CD4-positive, alpha-beta T cell treated with Interleukin-17A for 1 hour (primary cell): Measurements from ENCODE around the gene FRMPD3.
"Not testable (repeated sequence)": the region's sequence is repeated elsewhere in the genome, so short reads cannot be mapped to it uniquely, and the experiment has no call there.

ENCODE experiments used
- DNase-seq: peaks from one replicate; pipeline ENCODE4 v3.0.0-alpha.2; 2020

FRMPD3 gene

DNA sequence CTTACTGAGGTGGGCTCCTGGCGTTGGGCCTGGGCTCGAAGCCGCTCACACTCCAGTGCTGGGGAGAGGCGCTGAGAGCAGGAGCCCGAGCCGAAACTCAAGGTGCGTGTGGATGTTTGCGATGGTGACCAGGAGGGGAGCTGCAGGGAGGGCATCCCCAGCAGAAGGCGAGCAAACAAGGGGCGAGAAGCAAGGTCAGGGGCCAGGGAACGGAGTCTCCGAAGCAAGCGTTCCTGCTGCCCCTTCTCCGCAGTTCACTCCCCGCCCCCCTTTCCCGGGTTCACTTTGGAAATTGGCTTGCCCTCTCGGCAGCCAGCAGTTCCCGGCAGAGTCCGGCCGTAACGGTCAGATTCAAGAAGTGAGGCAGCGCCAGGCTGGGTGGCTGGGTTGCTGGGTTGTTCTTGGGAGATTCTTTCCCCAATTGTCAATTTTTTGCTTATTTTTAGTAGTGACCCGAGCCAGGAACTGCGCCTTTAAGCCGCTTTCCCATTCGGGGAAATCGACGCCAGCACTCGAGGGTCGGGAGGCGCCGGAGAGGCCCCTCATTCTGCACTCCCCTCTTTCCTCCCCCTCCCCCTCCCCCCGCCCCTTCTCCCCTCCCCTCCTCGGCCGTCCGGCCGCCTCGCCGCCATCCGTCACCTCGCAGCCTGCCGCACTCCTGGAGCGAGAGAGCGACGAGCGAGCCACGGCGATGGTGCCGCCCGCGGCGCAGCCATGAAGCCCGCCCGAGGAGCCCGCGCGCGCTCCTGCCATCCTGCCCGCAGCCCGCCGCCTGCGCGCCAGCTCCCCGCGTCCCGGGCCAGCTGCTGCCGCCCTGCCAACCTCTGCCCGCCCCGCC lies at the start of gene FRMPD3:
FRMPD3 (plus strand) TSS at position 655 of the 838 bp plus-strand sequence. CDS start 76,937 bp downstream, outside the sequence.
- peak; percentile 3 for DNase-seq

DNA sequence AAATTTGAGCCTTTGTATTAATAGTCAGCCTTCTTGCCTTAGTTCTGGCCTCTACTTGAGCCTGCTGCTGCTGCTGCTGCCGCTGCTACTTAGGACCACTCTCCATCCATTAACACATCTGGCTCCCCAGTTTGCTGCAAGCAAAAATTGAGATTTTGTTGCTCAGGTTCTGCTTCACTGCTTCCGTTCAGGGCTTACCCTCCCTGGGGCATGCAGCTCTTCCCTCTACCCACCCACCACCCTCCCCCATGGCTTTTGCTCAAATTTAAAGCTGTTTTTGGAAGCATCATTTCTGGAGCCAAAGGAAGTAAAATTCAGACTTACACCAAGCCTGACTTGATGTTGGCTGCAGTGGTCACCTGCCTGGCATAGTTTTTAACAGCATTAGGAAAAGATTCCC lies 28.9 kb upstream of the FRMPD3 start:
- no peak for DNase-seq

DNA sequence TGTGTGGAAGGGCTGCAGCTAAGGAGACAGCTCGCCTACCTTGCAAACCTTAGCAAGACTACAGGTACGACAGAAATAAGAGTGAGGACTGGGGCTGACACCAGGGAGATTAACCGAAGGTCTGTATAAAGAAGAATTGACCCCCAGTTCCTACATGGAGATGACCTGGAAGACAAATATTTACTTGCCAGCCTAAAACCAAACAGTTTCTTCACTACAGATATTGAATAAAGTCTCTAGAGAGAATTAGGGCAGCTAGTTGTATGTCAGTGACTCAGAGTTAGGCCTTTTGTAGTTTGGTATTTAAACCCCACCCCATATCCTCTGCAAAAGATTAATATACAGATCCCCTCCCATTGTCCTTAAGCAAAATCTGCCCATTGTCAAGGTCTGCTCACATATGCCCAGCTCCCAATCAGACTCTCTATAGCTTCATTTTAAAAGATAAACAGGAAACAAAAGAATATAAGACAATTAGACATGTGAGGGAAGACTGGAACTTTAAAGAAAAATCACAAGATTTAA lies 28.1 kb upstream of the FRMPD3 start:
- DNase-seq: no peak

DNA sequence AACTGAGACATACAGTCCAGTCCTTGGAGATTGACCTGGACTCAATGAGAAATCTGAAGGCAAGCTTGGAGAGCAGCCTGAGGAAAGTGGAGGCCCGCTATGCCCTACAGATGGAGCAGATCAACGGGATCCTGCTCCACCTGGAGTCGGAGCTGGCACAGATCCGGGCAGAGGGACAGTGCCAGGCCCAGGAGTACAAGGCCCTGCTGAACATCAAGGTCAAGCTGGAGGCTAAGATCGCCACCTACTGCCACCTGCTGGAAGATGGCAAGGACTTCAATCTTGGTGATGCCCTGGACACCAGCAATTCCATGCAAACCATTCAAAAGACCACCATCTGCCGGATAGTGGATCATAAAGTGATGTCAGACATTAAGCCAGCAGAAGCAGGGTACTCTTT lies 20.4 kb upstream of the FRMPD3 start:
- DNase-seq: peak; percentile 35

DNA sequence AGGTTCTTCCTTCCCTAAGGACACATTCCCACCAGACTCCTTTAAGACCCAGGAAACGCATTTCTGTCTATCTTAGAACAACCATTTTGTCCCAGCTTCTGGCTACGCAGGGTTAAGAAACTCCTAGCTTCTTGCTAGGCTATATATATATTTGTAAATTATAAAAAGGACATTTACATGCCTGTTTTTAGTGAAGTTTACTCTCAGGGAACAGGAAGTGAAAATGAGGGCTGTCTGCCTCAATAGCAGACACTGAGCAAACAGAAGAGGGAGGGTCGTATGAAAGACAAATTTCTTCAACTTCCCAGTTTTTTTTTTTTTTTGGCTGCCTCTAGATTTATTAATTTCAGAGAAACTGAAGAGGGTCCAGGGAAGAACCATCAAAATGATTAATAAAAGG lies 9.3 kb upstream of the FRMPD3 start:
- no peak for DNase-seq

DNA sequence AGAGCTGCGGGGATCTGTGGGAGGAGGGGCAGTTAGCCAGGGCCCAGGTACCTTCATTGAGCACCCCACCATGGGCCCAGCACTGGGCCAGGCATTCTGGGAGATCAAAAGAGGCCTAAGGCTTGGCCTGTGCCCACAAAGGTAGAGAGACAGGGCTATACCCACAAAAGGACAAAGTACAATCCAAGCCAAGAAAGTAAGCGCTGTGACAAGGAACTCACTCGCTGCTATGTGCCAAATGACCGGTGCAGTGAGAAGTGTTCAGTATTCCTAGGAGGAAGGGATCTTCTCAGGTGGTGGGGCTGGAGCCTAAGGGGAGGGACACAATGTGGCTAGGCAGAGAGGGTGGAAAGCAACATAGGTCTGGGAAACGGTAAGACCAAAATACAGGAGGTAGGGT lies 8.8 kb upstream of the FRMPD3 start:
- DNase-seq: no peak

DNA sequence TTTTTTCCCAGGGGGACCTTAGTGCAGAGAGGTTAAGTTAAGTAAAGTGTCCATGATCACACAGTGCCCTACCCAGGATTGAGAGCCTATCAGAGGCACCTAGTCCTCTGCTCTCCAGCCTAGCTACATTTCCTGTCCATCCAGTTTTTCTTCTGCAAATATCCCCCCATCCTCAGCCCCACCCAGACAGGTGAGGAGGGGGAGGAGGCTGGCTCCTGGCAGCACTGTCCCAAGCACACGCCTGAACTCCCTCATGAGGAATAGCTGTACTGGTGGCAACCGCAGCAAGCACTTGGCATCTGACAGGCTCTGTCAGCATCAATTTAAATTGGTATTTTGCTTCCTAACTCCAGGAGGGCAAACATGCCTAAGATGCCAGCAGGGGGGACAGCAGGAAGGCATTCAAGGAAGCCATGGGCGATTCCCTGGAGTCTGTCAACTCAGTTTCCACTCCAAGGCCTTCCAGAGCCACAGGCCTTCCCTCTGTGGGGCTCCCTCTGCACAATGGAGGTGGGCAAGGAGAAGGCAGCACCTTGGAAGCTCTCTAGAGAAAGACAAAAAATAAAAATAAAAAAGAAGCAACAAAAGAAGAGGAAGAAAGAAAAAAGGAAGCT lies 6.4 kb upstream of the FRMPD3 start:
- DNase-seq: no peak

DNA sequence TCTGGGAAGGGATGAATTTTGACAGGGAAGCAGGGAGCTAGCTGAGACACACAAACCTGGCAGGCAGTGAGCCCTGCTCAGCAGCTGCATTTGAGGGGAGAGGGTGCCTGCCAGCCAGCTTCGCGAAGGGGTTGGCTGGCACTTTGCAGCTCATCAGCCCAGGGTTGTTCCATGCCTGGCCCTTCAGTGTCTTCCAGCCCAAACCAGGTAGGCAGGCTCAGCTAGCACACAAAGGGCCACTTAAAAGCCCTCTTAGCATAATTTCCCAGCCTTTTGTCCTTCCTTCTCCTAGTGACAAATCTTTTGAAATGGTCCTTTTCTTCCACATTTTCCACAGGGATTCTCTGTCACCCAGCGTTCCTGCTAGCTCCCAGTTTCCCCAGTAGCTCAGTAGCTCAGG lies 4.3 kb upstream of the FRMPD3 start:
- DNase-seq: no peak

DNA sequence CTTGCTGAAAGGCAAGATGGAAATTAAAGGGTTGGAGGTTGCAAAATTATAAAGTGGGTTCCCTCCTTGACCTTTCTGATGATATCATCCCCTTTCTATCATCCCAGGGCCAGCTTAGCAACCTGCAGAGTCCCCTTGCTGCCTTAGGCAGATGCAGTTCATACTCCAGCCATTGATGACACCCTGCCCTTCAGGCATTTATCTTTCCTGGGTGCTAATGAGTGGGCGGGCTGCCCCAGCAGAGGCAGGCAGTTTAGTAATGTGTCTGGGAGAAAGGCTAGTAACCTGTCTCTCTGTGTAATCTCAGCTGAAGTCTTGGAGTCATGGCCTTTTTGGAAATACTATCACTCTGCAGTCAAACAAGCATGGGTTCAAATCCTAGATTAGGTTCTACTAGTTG lies 3.8 kb upstream of the FRMPD3 start:
- DNase-seq: no peak

DNA sequence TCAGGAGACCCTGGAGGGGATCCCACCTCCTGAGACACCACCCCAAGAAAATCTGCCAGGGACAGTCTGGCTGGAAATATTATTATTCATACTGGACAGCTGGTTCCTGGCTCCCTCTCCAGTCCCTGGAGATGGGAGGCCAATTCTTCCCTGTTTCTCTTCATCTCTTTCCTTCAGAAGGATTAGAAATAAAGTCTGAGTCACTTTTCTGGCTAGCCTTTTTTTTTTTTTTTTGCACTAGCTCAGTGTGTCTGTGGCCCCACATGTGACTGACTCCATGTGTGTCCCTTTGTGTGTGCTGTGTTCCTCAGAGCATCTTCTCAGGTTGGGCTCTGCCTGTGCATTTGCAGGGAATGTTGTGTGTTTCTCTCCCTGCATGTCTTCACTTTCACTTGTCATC lies 1.8 kb upstream of the FRMPD3 start:
- no peak for DNase-seq

DNA sequence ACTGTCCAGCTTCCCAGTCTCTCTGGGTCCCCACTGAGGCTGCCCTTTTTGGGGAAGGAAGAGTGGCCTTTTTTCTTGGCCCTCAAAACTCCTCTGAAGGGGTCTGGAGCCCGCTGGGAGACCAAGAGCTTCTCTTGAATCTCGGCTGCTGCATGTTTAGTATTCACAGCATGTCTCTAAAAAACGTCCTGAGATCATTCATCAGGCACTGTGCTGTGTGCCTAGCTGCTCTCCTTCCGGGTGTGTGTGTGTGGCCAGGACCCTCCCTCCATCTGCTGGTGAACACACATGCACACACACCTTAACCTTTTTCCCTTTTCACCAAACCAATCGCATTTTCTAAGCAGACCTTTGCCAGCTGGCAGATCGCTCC lies 841 bp upstream of the FRMPD3 start:
- DNase-seq: no peak

DNA sequence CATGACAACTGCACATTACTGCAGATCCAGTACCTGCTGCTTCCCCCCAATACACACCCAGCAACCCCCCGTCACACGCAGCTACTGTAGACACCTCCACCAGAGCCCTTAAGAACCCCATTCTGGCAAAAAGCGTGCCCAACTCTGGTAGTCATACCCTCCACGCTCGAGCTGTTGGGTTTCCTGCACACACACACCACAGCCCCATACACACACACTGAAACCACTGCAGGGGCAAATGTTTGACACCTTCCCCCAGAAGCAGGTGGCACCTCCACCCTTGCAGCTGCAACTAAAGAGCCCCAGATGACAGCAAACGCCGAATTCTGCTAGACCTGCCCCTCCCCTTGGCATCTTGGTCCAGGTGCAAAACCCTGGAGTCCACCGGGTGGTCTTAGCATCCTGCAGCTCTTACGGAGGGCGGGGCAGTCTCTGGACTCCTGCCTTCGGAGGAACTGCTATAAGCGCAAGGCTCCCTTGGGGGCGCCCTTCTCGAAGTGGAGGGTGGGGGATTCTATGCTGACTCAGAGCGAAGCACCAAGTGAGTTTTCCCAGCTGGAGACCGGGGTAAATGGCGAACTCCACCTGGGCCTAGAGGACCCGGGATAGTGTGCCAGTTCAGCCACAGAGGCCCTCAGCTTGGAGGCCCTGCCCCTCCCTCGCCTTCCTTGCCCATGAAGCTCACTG lies 1.5 kb downstream of the FRMPD3 start:
- peak; percentile 58 for DNase-seq

DNA sequence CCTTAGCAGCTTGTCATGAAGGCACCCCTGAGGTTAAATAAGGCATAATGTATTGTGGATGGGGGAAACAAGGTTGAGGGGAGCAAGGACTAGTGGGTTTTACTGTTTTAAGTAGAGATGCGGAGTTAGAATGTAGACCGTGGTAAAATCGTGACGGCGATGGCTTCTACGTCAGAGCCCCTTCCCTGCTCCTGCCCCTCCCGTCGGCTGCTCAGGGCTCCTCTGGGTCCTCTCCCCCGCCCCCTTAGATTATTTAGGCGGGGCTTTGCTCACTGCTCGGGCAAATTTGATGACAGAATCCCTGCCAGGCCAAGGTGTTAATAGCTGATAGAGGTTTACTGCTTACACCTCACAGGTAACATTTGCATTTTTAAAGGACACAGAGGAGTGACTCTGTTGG lies 2.3 kb downstream of the FRMPD3 start:
- peak; percentile 21 for DNase-seq

DNA sequence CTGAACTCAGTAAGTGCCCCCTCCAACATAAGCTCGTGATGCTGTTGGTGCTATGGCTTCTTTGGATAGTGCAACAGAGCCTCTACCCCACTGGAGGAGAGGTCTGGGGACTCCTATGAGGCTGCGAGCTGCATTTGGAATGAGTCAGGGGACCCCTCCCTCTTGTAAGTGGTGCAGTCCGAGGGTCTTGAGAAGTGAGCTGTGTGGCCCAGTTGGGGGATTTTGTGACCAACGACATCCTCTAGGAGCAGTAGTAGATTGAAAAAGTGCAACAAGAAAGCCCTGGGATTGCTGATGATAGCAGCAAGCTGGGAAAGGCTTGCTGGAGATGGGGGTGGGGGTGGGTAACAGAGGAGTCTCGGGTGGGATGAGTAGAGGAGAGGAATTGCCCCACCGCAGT lies 3.1 kb downstream of the FRMPD3 start:
- no peak for DNase-seq

DNA sequence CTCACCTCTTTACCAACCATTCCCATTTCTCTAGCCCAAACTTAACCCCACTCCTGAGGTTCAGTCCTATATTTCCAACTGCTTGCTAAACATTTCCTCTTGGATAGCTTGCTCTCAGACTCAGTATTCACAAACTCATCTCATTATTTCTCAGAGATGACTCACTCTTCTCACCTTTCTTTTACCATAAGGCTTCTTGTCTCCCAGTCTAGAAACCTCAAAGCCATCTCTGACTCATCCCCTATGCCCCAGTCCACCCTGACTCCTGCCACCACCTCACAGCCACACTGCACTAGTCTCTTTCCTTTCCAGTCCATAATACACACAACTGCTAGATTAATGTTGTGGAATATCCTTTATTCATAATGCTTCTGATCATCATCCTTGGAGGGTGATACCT lies 4.8 kb downstream of the FRMPD3 start:
- peak; percentile 46 for DNase-seq

DNA sequence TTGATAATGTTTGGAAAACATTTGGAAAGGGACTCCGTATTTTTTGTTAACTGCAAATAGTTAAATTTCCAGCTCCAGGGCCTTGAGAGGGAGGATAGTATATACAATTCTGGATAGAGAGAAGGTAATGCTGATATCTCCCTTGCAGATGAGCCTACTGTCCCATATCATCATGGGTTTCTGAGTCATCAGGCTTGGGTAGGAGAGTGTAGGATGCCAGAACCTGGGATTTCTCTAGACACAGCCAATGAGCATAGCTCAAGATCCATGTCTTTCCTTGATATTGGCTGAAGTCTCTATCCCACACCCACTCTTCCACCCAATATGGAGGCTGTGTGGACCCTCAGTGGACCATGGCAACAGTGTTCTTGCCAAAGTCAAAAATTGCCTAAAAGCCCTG lies 7.8 kb downstream of the FRMPD3 start:
- DNase-seq: no peak

DNA sequence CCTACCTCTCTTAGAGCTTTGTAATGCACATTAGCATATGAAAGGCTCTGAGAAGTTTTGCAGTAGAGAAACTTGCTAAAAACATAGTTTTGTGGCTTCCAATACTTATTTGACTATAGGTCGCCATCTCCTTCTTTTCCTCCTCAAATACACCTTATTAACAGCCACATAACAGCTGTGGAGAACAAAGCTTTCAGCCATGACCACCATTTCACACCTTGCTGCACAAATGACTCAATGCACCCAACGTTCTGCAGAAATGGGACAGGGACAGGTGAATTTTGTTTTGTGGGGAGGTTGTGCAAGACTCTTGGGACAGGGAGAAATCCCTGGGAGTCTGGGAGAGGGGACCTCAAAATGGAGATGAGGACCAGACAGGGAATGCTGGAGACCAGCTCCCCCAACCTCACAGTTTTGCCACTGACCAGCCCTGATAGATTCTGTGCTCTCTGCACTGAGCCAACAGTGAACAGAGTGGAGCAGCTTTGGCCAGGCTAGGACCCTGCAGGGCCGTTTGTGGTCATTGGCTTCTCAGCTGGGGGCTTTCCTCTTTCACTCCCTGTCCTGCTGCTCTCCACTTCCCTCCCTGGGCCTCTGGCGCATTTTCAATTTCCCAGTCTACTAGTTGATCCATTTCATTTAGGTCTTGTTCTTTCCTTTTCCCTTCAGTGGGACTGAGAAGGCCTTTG lies 16.6 kb downstream of the FRMPD3 start:
- no peak for DNase-seq

DNA sequence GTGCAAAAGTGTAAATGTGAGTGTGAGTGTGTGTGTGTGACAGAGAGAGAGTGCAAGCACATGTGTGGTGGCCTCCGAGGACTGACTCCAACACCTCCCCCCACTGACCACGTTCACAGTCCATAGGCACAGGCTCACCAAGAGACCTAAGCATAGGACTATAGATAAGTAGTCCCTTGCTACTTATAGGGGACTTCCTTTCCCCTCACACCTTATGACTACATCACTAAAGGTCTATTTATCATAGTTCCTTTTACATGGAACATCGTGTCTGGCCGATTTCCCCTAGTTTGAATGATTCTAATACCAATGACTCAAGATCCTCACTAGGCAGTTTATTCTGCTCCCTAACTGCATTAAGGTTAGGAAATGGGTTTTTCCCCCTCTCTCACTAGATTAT lies 17.8 kb downstream of the FRMPD3 start:
- no peak for DNase-seq

DNA sequence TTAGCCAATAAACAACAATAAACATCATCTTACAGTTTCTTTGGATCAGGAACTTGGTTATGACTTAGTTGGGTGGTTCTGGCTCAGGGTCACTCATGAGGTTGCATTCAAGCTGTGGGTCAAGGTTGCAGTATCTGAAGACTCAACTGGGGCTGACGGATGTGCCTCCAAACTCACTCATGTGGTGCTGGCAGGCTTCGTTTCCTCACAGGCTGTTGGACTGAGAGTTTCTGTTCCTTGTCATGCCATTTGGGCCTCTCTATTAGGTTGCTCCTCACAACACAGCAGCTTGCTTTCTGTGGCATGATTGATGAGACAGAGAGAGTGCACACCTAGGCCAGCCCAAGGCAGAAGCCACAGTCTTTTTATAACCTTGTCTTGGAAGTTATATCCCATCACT lies 20.7 kb downstream of the FRMPD3 start:
- DNase-seq: no peak

DNA sequence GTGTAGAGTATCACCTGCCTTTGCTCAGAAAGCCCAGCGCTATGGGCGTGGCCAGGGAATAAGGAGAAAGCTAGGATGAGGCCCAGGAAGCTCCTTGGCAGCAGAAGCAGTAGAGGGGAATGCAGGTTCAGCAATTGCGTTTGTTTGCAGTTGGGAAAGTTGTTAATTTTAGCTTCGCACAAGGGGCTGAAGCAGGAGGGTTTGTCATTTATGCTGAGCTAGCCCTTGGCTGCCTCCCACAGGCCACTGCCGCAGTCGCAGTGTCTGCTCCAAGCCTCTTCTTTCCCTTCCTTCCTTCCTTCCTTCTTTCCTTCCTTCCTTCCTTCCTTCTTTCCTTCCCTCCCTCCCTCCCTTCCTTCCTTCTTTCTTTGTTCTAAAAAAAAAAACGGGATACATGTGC lies 21.5 kb downstream of the FRMPD3 start:
- no peak for DNase-seq

DNA sequence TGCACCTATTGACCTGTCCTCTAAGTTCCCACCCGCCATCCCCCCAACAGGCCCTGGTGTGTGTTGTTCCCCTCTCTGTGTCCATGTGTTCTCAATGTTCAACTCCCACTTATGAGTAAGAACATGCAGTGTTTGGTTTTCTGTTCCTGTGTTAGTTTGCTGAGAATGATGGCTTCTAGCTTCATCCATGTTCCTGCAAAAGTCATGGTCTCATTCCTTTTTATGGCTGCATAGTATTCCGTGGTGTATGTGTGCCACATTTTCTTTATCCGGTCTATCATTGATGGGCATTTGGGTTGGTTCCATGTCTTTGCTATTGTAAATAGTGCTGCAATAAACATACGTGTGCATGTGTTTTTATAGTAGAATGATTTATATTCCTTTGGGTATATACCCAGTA lies 22.0 kb downstream of the FRMPD3 start:
- DNase-seq: not testable (repeated sequence)

DNA sequence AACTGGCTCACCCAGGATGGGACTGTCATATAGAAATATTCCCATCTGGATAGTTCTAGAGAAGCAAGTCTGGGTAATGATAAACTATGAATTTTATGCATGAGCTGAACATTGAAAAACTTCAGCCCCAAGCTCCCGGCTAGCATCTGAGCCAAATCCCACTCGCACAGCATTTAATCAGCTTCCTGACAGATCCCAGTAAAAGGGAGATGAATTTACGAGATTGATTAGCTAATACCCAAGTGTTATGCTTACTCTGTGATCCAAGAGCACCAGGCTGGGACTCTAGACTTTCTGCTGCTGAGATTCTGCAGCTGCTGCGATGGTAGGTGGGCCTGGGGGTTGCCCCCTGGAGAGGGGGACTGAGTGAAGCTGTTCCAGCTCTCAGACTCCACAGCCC lies 28.0 kb downstream of the FRMPD3 start:
- no peak for DNase-seq

DNA sequence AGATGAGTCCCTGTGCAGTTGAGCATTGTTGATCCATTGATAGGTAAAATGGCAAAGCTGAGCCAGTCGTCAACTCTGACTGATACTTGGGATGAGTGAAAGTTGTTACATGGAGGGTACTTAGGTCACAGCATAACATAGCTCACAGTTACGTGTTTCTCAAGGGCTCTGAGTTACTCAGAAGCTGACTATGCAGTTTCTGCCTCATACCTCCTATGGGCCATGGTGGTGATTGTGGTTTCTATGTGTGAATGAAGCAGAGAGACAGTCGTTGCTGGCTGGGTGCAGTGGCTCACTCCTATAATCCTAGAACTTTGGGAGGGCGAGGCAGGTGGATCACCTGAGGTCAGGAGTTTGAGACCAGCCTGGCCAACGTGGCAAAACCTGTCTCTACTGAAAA lies 30.8 kb downstream of the FRMPD3 start:
- peak; percentile 25 for DNase-seq
